ENCODE results near the gene SLC35A2. TPM values are rescaled to one million over a fixed set of nuclear protein-coding genes. Genes with fewer than 3 reads are reported as not detected.

The SLC35A2 gene
- total RNA-seq, 1 donor from 2014 or later = 34.9 TPM

GRCh38 chrX:48956728-48957414 lies 45.4 kb upstream of the SLC35A2 start:
- Mint-ChIP-seq H3K27me3 (no peaks in the 10 kb centered on the region), H3K9me3 (ENCODE audit: low read depth) (peaks cover 18% of the 10 kb centered on the region), H3K27ac (peak overlapping the region; percentile 92), H3K4me3 (ENCODE audit: low read depth) (peak overlapping the region; percentile 77), H3K36me3 (ENCODE audit: insufficient read depth) (peaks cover 1% of the 10 kb centered on the region), H3K4me1 (ENCODE audit: low read depth) (peaks cover 9% of the 10 kb centered on the region)
- no peak for DNase-seq (ENCODE audit: low spot score, unreplicated experiment)
- TF ChIP-seq CTCF (IDR thresholded peaks at IDR 0.05; ENCODE audit: unreplicated experiment) = no peak

GRCh38 chrX:48948589-48948988 lies 37.1 kb upstream of the SLC35A2 start:
- no peak overlapping the region for H3K27ac Mint-ChIP-seq
- no peak for DNase-seq (ENCODE audit: low spot score, unreplicated experiment)
- no peak overlapping the region for H3K4me3 Mint-ChIP-seq (ENCODE audit: low read depth)
- no peak for TF ChIP-seq CTCF (IDR thresholded peaks at IDR 0.05; ENCODE audit: unreplicated experiment)
- no peaks in the 10 kb centered on the region for H3K4me1 Mint-ChIP-seq (ENCODE audit: low read depth)
- H3K9me3 Mint-ChIP-seq (ENCODE audit: low read depth) = no peaks in the 10 kb centered on the region
- H3K36me3 Mint-ChIP-seq (ENCODE audit: insufficient read depth) = no peaks in the 10 kb centered on the region
- H3K27me3 Mint-ChIP-seq = no peaks in the 10 kb centered on the region

- Mint-ChIP-seq H3K27me3 (no peaks in the 10 kb centered on the region), H3K4me3 (ENCODE audit: low read depth) (no peak overlapping the region), H3K27ac (peak overlapping the region; percentile 45), H3K36me3 (ENCODE audit: insufficient read depth) (no peaks in the 10 kb centered on the region), H3K9me3 (ENCODE audit: low read depth) (no peaks in the 10 kb centered on the region), H3K4me1 (ENCODE audit: low read depth) (no peaks in the 10 kb centered on the region)
- no peak for DNase-seq (ENCODE audit: low spot score, unreplicated experiment)
- TF ChIP-seq CTCF (IDR thresholded peaks at IDR 0.05; ENCODE audit: unreplicated experiment) = peak; percentile 75
Observed at GRCh38 chrX:48945517-48946348, 34.3 kb upstream of the SLC35A2 start.

GRCh38 chrX:48942895-48943294 lies 31.4 kb upstream of the SLC35A2 start:
- Mint-ChIP-seq H3K9me3 (ENCODE audit: low read depth) (peaks cover 9% of the 10 kb centered on the region), H3K27me3 (no peaks in the 10 kb centered on the region), H3K4me1 (ENCODE audit: low read depth) (no peaks in the 10 kb centered on the region), H3K4me3 (ENCODE audit: low read depth) (no peak overlapping the region), H3K36me3 (ENCODE audit: insufficient read depth) (peaks cover 3% of the 10 kb centered on the region), H3K27ac (no peak overlapping the region)
- no peak for TF ChIP-seq CTCF (IDR thresholded peaks at IDR 0.05; ENCODE audit: unreplicated experiment)
- no peak for DNase-seq (ENCODE audit: low spot score, unreplicated experiment)

- H3K36me3 Mint-ChIP-seq (ENCODE audit: insufficient read depth) = peaks cover 3% of the 10 kb centered on the region
- no peak for TF ChIP-seq CTCF (IDR thresholded peaks at IDR 0.05; ENCODE audit: unreplicated experiment)
- peaks cover 10% of the 10 kb centered on the region for H3K9me3 Mint-ChIP-seq (ENCODE audit: low read depth)
- no peak for DNase-seq (ENCODE audit: low spot score, unreplicated experiment)
- H3K27ac Mint-ChIP-seq = no peak overlapping the region
- H3K4me3 Mint-ChIP-seq (ENCODE audit: low read depth) = no peak overlapping the region
- H3K4me1 Mint-ChIP-seq (ENCODE audit: low read depth) = no peaks in the 10 kb centered on the region
- H3K27me3 Mint-ChIP-seq = no peaks in the 10 kb centered on the region
Observed at GRCh38 chrX:48940404-48940955, 29.0 kb upstream of the SLC35A2 start.
